ENCODE measurements around the gene UQCRC2.
A peak's percentile ranks its signal among the peaks of the same experiment; 100 is the strongest.
"Not testable (repeated sequence)": the region's sequence is repeated elsewhere in the genome, so short reads cannot be mapped to it uniquely, and the experiment has no call there.

UQCRC2 gene

DNA sequence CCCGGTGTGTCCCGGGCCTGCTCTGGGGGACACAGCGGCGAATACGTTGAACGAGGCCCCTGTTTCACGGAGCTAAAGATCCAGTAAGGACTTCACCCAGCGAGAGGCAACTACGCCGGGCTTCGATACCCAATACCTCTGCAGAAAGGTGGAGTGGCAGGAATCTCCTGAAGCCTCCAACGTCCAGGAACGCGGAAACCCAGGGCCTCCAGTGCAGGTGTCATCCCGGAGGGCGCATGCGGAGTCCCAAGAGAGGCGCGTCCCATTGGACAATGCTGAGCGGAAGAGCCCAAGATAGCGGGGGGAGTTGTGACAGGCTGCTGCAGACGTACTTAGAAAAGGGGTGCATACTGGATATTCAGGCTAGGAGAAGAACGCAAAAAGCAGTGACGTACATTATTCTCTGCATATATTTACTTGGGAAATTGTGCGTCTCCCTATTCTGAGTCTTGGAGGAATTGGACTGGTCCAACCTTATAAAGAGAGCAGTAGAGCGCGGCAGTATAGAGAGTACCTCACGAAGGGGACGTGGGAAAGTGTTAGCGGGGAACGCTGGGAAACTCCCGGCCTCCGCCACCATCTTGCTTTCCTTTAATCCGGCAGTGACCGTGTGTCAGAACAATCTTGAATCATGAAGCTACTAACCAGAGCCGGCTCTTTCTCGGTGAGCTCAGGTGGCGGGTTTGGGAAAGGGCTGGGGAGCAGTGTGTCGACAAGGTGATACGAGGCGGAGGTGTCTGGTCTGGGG lies at the start of gene UQCRC2:
TSS of gene UQCRC2 (plus strand) at position 569 of the 748 bp plus-strand sequence. CDS start at position 632, 63 bp downstream.
- Histone ChIP-seq H3K9me3 (ENCODE audit: control insufficient read depth in 2 of 2, low read length in 2 of 2) (no peaks in the 10 kb centered on the region), H3K27ac (ENCODE audit: low read length) (peak within 1 kb of the TSS; percentile 94), H3K4me1 (ENCODE audit: control insufficient read depth, insufficient read depth, low read length) (peaks cover 33% of the 10 kb centered on the region), H3K9ac (ENCODE audit: low read length in 2 of 2) (peak within 1 kb of the TSS; percentile 99), H3K36me3 (ENCODE audit: control insufficient read depth in 2 of 2, insufficient read depth in 2 of 2, low read length in 2 of 2) (peaks cover 7 to 17% of the 10 kb centered on the region in 2 donors), H3K27me3 (ENCODE audit: control insufficient read depth in 1 of 2, insufficient read depth in 2 of 2, low read length in 2 of 2) (no peaks in the 10 kb centered on the region), H3K4me3 (ENCODE audit: low read length in 2 of 2) (peak within 1 kb of the TSS; percentile 98 to 99)

GRCh38 chr16:21932650-21933049 lies 20.5 kb upstream of the UQCRC2 start:
- not testable (repeated sequence) for H3K9ac ChIP-seq (ENCODE audit: low read length in 2 of 2); H3K27me3 ChIP-seq (ENCODE audit: control insufficient read depth in 1 of 2, insufficient read depth in 2 of 2, low read length in 2 of 2); H3K27ac ChIP-seq (ENCODE audit: low read length); H3K4me1 ChIP-seq (ENCODE audit: control insufficient read depth, insufficient read depth, low read length); H3K9me3 ChIP-seq (ENCODE audit: control insufficient read depth in 2 of 2, low read length in 2 of 2); H3K36me3 ChIP-seq (ENCODE audit: control insufficient read depth in 2 of 2, insufficient read depth in 2 of 2, low read length in 2 of 2); H3K4me3 ChIP-seq (ENCODE audit: low read length in 2 of 2)

- H3K4me1 ChIP-seq (ENCODE audit: control insufficient read depth, insufficient read depth, low read length); H3K36me3 ChIP-seq (ENCODE audit: control insufficient read depth in 2 of 2, insufficient read depth in 2 of 2, low read length in 2 of 2); H3K9ac ChIP-seq (ENCODE audit: low read length in 2 of 2); H3K4me3 ChIP-seq (ENCODE audit: low read length in 2 of 2); H3K9me3 ChIP-seq (ENCODE audit: control insufficient read depth in 2 of 2, low read length in 2 of 2); H3K27ac ChIP-seq (ENCODE audit: low read length); H3K27me3 ChIP-seq (ENCODE audit: control insufficient read depth in 1 of 2, insufficient read depth in 2 of 2, low read length in 2 of 2): not testable (repeated sequence)
These were observed 19.8 kb upstream of the UQCRC2 start for GRCh38 chr16:21933316-21933715.

DNA sequence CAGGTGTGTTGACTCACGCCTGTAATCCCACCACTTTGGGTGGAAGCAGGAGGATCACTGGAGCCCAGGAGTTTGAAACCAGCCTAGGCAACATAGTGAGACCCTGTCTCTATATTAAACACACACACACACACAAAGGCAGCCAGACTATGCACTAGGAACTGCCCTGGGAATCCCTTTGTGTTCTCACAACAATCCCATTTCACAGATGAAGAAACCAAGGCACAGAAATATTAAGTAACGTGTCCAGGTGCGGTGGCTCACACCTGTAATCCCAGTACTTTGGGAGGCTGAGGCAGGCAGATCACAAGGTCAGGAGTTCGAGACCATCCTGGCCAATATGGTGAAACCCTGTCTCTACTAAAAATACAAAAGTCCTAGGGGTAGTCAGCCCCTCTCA lies 19.4 kb upstream of the UQCRC2 start:
- not testable (repeated sequence) for H3K27ac ChIP-seq (ENCODE audit: low read length)

DNA sequence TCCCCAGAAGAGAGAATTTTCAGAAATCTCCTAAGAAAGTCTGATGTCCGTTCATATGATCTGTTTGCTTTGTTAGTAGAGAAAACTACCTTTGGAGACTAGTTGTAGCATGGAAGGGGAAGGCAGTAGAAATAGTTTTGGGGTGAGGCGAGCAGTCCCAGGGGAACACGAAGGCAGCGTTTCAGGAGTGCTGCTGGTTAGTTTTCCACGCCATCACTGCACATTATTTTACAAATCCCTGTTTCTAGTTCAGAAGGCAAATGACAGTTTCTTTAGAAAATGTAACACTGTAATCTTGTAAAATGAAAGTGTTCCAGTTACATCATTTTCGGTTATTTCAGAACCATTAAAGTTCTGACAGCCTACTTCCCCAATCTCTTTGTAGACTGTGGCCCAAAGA lies 16.9 kb upstream of the UQCRC2 start:
- not testable (repeated sequence) for H3K4me3 ChIP-seq (ENCODE audit: low read length in 2 of 2); H3K9ac ChIP-seq (ENCODE audit: low read length in 2 of 2); H3K9me3 ChIP-seq (ENCODE audit: control insufficient read depth in 2 of 2, low read length in 2 of 2); H3K27me3 ChIP-seq (ENCODE audit: control insufficient read depth in 1 of 2, insufficient read depth in 2 of 2, low read length in 2 of 2); H3K36me3 ChIP-seq (ENCODE audit: control insufficient read depth in 2 of 2, insufficient read depth in 2 of 2, low read length in 2 of 2); H3K27ac ChIP-seq (ENCODE audit: low read length); H3K4me1 ChIP-seq (ENCODE audit: control insufficient read depth, insufficient read depth, low read length)

More for the DNA sequence above, 19.4 kb upstream of the UQCRC2 start:
- H3K9ac ChIP-seq (ENCODE audit: low read length in 2 of 2); H3K9me3 ChIP-seq (ENCODE audit: control insufficient read depth in 2 of 2, low read length in 2 of 2); H3K4me3 ChIP-seq (ENCODE audit: low read length in 2 of 2); H3K36me3 ChIP-seq (ENCODE audit: control insufficient read depth in 2 of 2, insufficient read depth in 2 of 2, low read length in 2 of 2); H3K27me3 ChIP-seq (ENCODE audit: control insufficient read depth in 1 of 2, insufficient read depth in 2 of 2, low read length in 2 of 2); H3K4me1 ChIP-seq (ENCODE audit: control insufficient read depth, insufficient read depth, low read length): not testable (repeated sequence)

DNA sequence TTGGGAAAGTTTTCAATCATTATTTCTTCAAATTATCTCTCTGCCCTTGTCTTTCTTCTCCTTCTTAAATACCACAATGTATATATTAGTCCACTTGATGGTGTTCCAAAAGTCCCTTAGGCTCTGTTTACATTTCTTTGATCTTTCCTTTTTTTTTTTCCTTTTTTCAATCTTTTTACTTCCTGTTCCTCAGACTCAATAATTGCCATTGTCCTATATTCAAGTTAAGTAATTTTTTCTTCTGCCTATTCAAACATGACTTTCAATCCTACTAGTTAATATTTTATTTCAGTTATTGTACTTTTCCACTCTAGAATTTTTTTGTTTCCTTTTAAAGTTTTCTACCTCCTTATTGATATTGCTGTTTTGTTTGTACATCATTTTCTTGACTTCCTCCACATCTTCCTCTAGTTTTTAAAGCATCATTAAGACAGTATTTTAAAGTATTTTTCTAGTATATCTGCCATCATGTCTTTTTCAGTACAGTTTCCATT lies 15.8 kb upstream of the UQCRC2 start:
- peaks cover 2% of the 10 kb centered on the region for H3K4me1 ChIP-seq (ENCODE audit: control insufficient read depth, insufficient read depth, low read length)
- H3K9ac ChIP-seq (ENCODE audit: low read length in 2 of 2) = no peak overlapping the region
- H3K27ac ChIP-seq (ENCODE audit: low read length) = no peak overlapping the region
- H3K36me3 ChIP-seq (ENCODE audit: control insufficient read depth in 2 of 2, insufficient read depth in 2 of 2, low read length in 2 of 2) = no peaks in the 10 kb centered on the region
- no peaks in the 10 kb centered on the region for H3K27me3 ChIP-seq (ENCODE audit: control insufficient read depth in 1 of 2, insufficient read depth in 2 of 2, low read length in 2 of 2)
- H3K4me3 ChIP-seq (ENCODE audit: low read length in 2 of 2) = no peak overlapping the region
- H3K9me3 ChIP-seq (ENCODE audit: control insufficient read depth in 2 of 2, low read length in 2 of 2) = no peaks in the 10 kb centered on the region

- H3K27me3 ChIP-seq (ENCODE audit: control insufficient read depth in 1 of 2, insufficient read depth in 2 of 2, low read length in 2 of 2) = no peaks in the 10 kb centered on the region
- H3K27ac ChIP-seq (ENCODE audit: low read length) = no peak overlapping the region
- H3K4me3 ChIP-seq (ENCODE audit: low read length in 2 of 2) = no peak overlapping the region
- H3K4me1 ChIP-seq (ENCODE audit: control insufficient read depth, insufficient read depth, low read length) = no peaks in the 10 kb centered on the region
- no peak overlapping the region for H3K9ac ChIP-seq (ENCODE audit: low read length in 2 of 2)
- H3K9me3 ChIP-seq (ENCODE audit: control insufficient read depth in 2 of 2, low read length in 2 of 2) = no peaks in the 10 kb centered on the region
- H3K36me3 ChIP-seq (ENCODE audit: control insufficient read depth in 2 of 2, insufficient read depth in 2 of 2, low read length in 2 of 2) = no peaks in the 10 kb centered on the region
These were observed 12.6 kb upstream of the UQCRC2 start for GRCh38 chr16:21940570-21940969.

- Histone ChIP-seq H3K27me3 (ENCODE audit: control insufficient read depth in 1 of 2, insufficient read depth in 2 of 2, low read length in 2 of 2) (no peaks in the 10 kb centered on the region), H3K4me1 (ENCODE audit: control insufficient read depth, insufficient read depth, low read length) (no peaks in the 10 kb centered on the region), H3K9ac (ENCODE audit: low read length in 2 of 2) (no peak overlapping the region), H3K9me3 (ENCODE audit: control insufficient read depth in 2 of 2, low read length in 2 of 2) (no peaks in the 10 kb centered on the region), H3K36me3 (ENCODE audit: control insufficient read depth in 2 of 2, insufficient read depth in 2 of 2, low read length in 2 of 2) (no peaks in the 10 kb centered on the region), H3K4me3 (ENCODE audit: low read length in 2 of 2) (no peak overlapping the region), H3K27ac (ENCODE audit: low read length) (no peak overlapping the region)
These were observed 9.6 kb upstream of the UQCRC2 start for GRCh38 chr16:21943571-21943970.

DNA sequence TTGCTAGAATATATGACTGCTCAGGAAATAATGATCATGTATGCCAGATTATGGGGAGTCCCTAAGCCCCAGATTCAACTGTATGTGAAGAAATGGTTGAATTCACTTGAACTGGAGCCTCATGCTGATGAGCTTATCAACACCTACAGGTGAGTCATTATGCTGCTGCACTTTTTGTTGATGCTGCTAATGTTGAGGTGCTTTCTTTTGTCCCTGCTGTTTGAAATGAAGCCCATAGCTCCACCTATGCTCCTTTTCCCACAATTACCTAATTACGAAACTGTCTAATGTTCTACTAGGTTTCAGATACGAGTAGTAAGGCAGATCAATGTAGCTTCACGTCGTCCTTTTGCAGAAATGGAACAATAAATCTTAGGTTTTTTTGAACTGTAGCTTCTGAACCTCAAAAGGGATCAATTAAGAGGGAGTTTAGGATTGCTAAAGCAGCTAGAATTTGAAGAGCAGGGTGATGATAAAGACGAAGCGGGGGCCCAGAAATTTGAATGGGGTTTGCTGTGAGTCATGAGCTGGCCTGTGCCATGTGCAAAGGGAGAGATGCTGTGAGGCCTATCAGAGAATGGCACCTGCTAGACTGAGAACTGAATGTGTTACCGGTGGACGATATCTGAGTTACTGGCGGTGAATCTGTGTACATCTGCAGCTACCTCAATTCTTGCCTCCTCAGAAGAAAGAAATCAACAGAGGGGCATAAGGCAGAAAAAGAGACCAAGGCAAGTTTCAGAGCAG lies 6.1 kb upstream of the UQCRC2 start:
- H3K4me1 ChIP-seq (ENCODE audit: control insufficient read depth, insufficient read depth, low read length) = peaks cover 16% of the 10 kb centered on the region

DNA sequence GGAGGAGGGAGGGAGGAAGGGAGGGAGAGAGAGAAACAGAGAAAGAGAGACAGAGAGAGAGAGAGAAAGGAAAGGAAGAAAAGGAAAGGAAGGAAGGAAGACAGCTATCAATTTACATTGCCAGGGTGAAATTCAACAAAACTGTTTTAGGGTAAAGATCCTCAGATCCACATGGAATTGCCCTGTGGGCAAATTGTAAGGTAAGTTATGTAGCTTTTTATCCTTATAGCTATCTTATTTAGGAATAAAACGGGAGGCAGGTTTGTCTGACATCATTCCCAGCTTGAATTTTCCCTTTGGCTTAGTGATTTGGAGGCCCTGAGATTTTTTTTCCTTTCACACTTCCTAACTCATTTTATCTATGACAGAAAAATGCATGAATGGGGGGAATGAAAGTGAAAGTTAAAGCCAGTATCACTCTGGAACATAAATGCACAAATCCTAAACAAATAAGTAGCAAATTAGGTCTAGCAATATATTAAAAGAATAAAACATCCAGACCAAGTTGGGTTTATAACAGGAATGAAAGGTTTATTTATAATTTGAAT lies 3.4 kb upstream of the UQCRC2 start:
- Histone ChIP-seq H3K4me3 (ENCODE audit: low read length in 2 of 2) (no peak overlapping the region), H3K27me3 (ENCODE audit: control insufficient read depth in 1 of 2, insufficient read depth in 2 of 2, low read length in 2 of 2) (no peaks in the 10 kb centered on the region), H3K4me1 (ENCODE audit: control insufficient read depth, insufficient read depth, low read length) (peaks cover 27% of the 10 kb centered on the region), H3K9ac (ENCODE audit: low read length in 2 of 2) (no peak overlapping the region), H3K36me3 (ENCODE audit: control insufficient read depth in 2 of 2, insufficient read depth in 2 of 2, low read length in 2 of 2) (no peaks in the 10 kb centered on the region), H3K9me3 (ENCODE audit: control insufficient read depth in 2 of 2, low read length in 2 of 2) (no peaks in the 10 kb centered on the region), H3K27ac (ENCODE audit: low read length) (no peak overlapping the region)

More for the DNA sequence above, 6.1 kb upstream of the UQCRC2 start:
- Histone ChIP-seq H3K9ac (ENCODE audit: low read length in 2 of 2) (no peak overlapping the region), H3K36me3 (ENCODE audit: control insufficient read depth in 2 of 2, insufficient read depth in 2 of 2, low read length in 2 of 2) (no peaks in the 10 kb centered on the region), H3K9me3 (ENCODE audit: control insufficient read depth in 2 of 2, low read length in 2 of 2) (no peaks in the 10 kb centered on the region), H3K4me3 (ENCODE audit: low read length in 2 of 2) (no peak overlapping the region), H3K27ac (ENCODE audit: low read length) (no peak overlapping the region), H3K27me3 (ENCODE audit: control insufficient read depth in 1 of 2, insufficient read depth in 2 of 2, low read length in 2 of 2) (no peaks in the 10 kb centered on the region)
